Body of pancreas (tissue), 4 donors: ENCODE data around the gene FGG.

ENCODE experiments used
- CTCF ChIP-seq, 7 experiments: fragments of 450-650 bp in 4 of 7; fragments of 200-600 bp in 3 of 7; sonication (generic) in 3 of 7; IDR thresholded peaks; one replicate each; pipeline ENCODE4 v1.5.1; 2016 to 2019; ENCODE audit warnings: antibody characterized with exemption in 7 of 7
- POLR2A ChIP-seq, 3 donors: fragments of 450-650 bp; IDR thresholded peaks; one replicate each; pipeline ENCODE4 v1.6.1; 2016; ENCODE audit warnings: antibody characterized with exemption in 3 of 3, mild to moderate bottlenecking in 2 of 3

- TF ChIP-seq CTCF (IDR thresholded peaks at IDR 0.05) (no peak), POLR2A (IDR thresholded peaks at IDR 0.05) (no peak)
These were observed 28.2 kb downstream of the FGG start for GRCh38 chr4:154584259-154584658.
